Suprapubic skin (tissue), 3 donors: Measurements from ENCODE around the gene OR2A2.

Experiments
- POLR2AphosphoS5 ChIP-seq, 3 donors: sonication (generic); formaldehyde crosslinking; IDR thresholded peaks; one replicate each; pipeline ENCODE4 v1.6.1; 2017; ENCODE audit warnings: antibody characterized with exemption in 3 of 3
- TF ChIP-seq, protein P1 (sequence below), 2 donors: fragments of 200-600 bp in 1 of 2; fragments of 450-650 bp in 1 of 2; sonication (generic) in 1 of 2; IDR thresholded peaks; one replicate each; pipeline ENCODE4 v1.5.1; 2016 to 2019; ENCODE audit warnings: antibody characterized with exemption in 2 of 2, mild to moderate bottlenecking in 1 of 2, moderate library complexity in 1 of 2

DNA sequence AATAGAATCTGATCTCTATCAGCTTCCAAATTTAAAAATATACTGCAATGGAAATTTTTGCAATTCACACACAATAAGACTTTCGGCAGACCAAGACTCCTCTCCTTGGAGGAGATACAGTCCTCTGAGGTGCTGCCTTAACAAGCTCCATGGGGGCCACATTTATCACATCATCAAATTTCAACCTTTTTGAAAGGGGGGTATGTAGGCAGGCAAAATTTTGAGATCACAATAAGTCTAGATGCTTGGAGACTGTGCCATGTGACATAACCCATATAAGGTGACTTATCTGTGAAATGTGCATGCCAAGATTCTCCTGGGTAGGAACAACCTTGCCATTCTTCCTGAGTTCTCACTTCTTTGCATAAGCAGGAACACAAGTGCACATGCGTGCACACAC lies 23.4 kb upstream of the OR2A2 start, which contains the start of gene OR2A12:
- TF ChIP-seq, protein P1, sequence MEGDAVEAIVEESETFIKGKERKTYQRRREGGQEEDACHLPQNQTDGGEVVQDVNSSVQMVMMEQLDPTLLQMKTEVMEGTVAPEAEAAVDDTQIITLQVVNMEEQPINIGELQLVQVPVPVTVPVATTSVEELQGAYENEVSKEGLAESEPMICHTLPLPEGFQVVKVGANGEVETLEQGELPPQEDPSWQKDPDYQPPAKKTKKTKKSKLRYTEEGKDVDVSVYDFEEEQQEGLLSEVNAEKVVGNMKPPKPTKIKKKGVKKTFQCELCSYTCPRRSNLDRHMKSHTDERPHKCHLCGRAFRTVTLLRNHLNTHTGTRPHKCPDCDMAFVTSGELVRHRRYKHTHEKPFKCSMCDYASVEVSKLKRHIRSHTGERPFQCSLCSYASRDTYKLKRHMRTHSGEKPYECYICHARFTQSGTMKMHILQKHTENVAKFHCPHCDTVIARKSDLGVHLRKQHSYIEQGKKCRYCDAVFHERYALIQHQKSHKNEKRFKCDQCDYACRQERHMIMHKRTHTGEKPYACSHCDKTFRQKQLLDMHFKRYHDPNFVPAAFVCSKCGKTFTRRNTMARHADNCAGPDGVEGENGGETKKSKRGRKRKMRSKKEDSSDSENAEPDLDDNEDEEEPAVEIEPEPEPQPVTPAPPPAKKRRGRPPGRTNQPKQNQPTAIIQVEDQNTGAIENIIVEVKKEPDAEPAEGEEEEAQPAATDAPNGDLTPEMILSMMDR (IDR thresholded peaks at IDR 0.05) = no peak
- no peak for TF ChIP-seq POLR2AphosphoS5 (IDR thresholded peaks at IDR 0.05)
